ENCODE results near the gene NTM.

Gene NTM

DNA sequence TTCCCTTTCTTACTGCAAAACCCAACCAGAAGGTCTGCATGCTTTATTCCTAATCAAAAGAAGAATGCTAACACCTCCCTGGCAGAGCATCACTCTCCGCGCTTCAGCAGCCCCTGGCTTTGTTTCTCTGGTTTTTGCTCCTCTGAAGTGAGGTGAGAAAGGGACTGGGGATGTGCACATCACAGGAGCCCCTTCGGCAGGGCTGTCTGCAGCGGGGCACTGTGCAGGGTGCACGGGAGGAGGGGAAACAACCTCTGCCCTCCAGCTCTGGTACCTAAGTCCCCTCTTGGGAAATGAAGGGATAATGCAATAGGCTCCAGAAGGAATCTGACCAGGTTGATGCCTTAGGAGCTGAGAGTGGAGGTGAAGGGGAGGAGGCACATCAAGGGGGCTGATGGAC is 312.7 kb downstream of the NTM start:
- H3K4me3 ChIP-seq (ENCODE audit: low read length): no peak overlapping the region
- TF ChIP-seq ZNF274 (IDR thresholded peaks at IDR 0.05; ENCODE audit: low read depth, low read length): no peak

DNA sequence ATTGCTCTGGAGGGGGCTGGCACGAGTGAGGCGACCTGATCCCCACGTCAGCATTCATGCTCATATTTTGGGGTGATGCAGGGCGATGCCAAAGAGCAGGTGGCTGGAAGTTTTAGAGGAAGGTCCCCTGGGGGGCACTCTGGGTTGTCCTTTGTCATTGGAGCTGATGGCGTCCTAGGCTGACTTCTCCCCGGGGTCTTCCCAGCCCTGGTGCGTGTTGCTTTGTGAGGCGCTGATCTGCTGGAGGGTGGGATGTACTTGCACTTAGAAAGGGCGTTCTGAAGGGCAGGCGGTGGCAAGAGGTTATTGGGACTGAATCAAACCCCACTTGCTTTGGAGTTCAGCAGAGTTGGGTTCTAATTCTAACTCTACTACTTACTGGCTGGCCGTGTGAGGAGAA is 313.3 kb downstream of the NTM start:
- H3K4me3 ChIP-seq (ENCODE audit: low read length): no peak overlapping the region
- no peak for TF ChIP-seq ZNF274 (IDR thresholded peaks at IDR 0.05; ENCODE audit: low read depth, low read length)

DNA sequence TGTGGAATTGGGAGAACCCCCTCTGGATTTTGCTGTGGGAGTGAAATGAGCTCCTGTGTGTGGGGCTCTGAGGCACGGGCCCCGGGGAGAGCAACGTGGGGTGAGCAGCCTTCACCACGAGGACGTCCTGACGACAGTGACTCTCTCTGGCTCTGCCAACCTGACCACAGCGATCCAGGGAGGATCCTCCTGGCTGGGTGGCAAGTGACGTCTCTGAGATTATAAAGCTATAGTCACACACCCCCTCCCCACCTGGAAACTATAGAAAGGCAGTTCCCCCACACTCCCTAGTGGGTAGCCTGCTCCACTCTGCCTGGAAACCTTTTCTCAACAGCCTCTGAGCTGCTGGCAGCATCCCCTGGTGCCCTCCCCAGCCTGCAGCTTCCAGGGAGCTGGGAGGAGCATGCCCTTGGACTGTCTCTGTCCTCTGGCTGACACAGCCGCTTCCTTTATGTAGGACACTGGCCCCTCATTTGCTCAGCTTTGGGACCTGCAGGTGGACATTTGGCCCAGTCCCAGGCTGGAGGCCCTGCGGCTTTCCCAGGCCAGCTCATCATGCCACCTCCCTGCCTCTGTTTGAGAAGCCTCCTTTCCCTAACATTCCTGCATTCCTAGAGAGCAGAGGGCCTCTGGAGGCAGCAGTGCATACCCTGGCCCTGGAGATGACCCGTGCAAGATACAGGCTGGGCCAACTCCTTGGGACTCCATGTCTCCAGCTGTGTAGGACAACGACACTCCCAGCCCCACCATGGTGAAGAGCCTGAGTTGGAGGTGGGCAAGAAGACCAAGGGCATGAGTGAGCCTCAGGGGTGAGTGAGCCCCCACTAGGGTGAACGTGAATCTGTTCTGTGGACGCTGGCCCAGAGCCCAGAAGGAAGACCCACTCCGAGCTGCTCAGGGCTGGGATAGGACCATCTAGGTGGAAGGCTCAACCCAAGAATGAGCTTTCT is 314.0 kb downstream of the NTM start:
- no peak overlapping the region for H3K4me3 ChIP-seq (ENCODE audit: low read length)
- no peak for TF ChIP-seq ZNF274 (IDR thresholded peaks at IDR 0.05; ENCODE audit: low read depth, low read length)

DNA sequence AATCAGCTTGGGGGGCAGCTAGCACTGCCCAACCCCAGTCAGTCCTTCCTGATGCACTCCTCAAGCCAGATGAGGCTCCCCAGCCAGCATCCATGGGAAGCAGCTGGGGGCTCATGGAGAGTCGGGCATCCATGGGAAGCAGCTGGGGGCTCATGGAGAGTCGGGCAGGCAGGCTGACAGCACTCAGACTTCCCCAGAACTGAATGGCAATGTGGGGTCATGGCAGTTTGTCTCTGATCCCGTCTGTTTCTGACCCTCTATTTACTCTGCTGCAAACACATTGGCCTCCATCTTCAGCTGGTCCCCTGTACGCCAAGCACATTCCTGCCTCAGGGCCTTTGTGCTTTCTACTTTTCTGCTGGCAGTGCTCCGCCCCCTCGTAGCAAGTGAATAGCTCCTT is 314.8 kb downstream of the NTM start:
- no peak overlapping the region for H3K4me3 ChIP-seq (ENCODE audit: low read length)
- TF ChIP-seq ZNF274 (IDR thresholded peaks at IDR 0.05; ENCODE audit: low read depth, low read length): no peak

DNA sequence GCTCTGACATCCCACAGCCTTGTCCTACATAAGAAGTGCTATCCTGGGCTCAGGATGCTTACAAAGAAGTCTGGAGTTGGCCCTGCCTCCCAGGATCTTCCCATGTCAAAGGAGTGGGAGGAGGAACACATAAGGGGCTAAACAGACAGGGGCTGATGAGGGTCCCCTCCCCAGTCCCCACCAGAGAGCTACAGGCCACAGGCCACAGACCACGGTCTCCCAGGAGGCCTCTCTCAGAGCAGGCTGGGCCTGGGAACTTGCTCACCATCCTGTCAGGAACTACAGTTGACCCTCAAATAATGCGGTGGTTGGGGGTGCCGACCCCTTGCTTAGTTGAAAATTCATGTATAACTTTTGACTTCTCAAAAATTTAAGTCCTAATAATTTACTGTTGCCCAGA is 315.5 kb downstream of the NTM start:
- TF ChIP-seq ZNF274 (IDR thresholded peaks at IDR 0.05; ENCODE audit: low read depth, low read length): no peak

DNA sequence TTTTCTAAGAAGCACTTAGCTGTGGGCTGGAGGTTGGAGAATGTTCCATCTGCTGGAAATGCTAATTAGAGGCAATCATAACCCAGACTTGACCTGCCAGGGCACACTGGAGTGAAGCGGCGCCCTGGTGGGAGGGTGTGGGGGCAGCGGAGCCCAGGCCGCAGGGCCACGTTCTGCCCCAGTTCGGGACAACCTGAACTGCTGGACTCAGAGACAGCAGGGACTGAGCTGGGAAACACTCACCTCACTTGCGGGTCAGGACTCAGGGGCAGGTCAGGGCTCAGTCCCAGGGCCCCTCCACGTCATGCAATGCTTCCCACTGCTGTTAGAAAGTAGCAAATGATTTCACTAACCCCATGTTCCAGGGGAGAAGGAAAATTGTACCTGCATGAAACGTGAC is 316.4 kb downstream of the NTM start:
- no peak for TF ChIP-seq ZNF274 (IDR thresholded peaks at IDR 0.05; ENCODE audit: low read depth, low read length)
- no peak overlapping the region for H3K4me3 ChIP-seq (ENCODE audit: low read length)

More for the DNA sequence above, 315.5 kb downstream of the NTM start:
- no peak overlapping the region for H3K4me3 ChIP-seq (ENCODE audit: low read length)

DNA sequence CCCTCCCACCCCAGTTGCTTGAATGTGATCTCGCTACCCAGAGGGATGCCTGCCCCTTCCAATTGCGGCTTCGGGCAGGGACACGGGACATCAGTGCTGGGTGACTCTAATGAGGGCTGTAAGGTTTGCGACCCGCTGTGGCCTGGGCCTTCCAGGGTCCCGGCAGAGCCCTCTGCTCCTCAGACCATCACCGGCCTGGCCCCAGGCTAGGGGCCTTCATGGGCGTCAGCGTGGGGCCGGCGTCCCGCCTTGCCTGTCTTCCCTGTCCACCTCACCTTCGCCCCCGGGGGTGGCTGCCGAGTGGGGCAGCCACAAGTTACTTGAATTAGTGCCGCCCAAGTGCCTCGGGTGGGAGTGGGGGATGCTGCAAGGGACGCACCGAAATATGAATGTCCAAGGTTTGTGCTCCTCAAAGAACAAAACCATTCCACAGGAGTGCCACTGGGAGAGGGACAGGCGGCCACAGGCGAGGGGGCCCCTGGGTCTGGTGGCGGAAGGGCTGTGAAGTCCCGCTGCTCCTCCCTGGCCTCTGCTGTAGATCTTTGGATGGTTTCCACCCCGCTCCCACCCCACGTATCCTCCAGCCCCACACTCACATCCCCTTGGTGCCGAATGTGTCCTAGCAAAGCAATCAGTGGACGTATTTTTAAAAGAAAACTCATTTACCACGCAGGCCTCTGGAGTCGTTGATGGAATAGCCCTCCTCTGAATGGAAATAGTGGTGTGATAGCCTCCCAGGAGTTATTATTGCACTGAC is 317.1 kb downstream of the NTM start:
- no peak for TF ChIP-seq ZNF274 (IDR thresholded peaks at IDR 0.05; ENCODE audit: low read depth, low read length)
- no peak overlapping the region for H3K4me3 ChIP-seq (ENCODE audit: low read length)

DNA sequence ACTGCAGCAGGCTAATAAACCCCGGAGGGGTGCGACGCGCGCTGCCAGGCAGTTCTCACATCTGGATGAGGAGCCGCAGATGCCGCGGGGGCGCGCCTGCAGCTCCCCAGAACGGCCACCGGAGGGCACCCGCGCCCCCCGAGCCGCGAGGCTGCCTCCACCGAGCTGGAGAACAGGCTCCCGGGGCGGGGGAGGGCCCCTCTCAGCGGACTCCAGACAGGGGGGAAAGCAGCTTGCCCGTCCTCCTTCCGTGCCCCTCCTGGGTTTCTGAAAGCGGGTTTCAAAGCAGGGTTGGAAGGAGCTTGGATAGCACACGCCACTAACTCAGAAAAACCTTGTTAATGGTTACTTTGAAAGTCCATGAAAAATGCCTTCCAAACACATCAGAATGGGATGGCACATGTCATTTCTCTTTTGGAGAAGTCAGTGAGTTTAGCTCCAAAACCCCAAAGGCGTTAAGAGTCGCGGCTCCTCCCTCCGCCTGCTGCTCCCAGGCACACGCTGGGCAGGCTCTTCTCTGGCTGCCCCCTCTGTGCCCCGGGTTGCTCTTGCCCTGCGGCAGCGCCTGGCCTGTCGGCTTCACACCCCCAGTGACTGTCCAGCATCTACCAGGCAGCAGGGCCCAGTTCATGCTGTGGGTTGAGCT is 317.8 kb downstream of the NTM start:
- no peak overlapping the region for H3K4me3 ChIP-seq (ENCODE audit: low read length)
- no peak for TF ChIP-seq ZNF274 (IDR thresholded peaks at IDR 0.05; ENCODE audit: low read depth, low read length)

DNA sequence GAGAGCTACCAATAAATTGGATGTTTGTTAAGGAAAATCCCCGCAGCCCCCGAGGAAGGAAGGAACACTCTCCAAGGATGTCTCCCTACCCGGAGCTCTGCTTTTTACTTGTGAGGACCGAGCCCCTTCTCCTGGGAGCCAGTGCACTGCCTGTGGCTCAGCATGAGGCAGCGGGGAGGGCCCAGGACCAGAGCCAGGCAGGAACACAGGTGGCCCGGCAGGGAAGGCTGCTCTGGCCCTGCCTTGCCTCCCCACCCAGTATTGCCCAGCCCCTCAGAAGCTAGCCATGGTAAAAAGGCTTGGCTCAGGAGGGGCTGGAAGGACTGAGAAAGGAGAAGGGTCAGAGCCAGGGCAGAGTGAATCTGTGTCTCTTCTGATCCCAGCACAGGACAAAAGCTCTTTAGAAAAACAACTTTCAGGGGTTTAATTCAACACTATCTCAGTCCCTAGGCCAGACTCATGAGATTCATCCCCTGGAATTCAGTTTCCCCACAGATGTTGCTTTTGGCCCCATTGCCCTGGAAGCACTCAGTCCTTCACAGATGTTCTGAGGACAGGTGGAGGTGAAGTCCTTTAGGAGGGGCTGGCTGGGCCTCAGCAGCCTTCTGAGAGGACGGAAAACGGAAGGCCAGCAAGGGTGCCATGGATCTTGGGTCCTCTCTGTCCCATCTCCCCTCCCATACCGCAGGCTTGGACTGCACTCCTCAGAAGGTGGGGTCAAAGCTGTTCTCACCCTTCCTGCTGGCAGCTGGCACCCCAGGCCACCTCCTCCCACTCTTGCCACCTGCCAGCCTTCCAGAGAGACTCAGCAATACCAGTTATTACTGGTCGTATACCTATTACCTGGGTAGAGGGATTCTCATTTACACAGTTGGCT is 318.9 kb downstream of the NTM start:
- TF ChIP-seq ZNF274 (IDR thresholded peaks at IDR 0.05; ENCODE audit: low read depth, low read length): no peak
- H3K4me3 ChIP-seq (ENCODE audit: low read length): no peak overlapping the region

DNA sequence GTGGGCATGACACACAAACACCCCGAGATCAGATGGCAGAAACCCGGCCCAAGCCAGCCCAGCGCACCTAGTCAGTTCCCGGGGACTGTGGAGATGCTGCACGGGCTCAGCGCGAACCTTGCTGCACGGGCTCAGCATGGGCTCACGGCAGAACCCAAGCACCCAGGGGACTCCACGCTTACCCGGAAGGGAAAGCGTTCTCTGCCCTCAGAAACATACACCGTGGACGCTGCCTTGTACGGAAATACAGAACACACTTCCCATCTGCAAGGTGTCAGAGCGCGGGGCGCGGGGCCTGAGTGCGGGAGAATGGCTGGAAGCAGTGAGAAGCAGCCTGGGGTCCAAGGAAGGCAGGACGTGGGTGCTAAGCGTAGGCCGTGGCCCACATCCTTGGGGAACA is 319.9 kb downstream of the NTM start:
- no peak overlapping the region for H3K4me3 ChIP-seq (ENCODE audit: low read length)
- TF ChIP-seq ZNF274 (IDR thresholded peaks at IDR 0.05; ENCODE audit: low read depth, low read length): no peak

DNA sequence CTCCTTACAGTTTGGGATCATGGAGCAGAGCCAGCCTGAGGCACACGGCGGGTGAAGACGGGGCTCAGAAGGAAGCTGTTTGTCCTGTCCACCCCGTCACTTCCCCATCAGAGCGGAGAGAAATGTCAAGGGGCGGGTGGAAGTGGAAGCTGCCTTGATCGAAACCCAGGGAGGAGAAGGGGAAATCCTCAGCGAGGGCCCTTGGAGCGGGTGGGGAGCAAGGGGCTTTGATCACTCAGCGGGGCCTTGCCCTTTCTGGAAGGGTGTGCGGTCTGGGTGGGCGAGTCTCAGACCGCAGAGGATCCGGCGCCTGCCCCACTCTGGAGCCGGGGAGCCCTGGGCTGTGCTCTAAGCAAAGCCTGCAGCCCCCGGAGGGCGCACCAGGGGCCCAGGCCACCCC is 320.4 kb downstream of the NTM start:
- H3K4me3 ChIP-seq (ENCODE audit: low read length): no peak overlapping the region
- no peak for TF ChIP-seq ZNF274 (IDR thresholded peaks at IDR 0.05; ENCODE audit: low read depth, low read length)

DNA sequence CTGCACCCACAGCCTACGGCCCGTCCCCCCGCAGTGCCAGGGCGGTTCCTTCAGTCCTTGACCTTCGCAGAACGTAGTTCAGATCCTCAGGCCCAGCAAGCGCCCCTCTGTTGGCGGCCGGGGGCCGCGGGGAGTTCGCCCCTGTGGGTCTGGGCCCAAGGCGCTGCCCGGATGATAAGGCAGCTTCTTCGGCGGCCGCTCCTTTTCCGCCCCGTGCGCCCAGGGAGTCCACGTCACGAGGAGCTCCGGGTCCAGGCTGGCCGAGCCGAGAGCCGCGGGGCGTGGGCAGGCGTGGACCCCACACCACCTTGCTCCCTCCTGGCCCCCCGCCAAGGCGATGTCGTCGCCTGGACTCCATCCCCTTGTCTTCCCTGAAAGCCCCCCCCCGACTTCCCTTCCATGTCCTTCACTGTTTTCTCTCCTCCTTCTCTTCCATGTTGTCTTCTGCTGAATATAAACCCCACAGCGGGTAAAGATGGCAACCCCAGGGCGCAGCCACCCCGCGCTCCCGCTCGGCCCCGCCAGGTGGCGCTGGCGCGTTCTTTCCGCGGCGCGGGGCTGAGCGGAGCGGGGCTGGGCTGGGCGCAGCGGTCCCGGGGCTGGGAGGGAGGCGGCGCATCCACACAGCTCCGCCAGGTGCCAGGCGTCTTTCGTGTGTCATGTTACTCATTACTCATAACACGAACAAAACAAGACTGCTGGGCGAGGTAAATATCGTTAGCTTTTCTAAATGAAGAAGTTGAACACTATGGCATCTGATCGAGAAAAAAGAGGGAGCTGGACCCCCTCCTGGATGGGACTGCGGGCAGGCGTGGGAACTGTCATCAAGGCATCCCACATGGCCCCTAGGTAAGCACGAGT is 321.0 kb downstream of the NTM start:
- TF ChIP-seq ZNF274 (IDR thresholded peaks at IDR 0.05; ENCODE audit: low read depth, low read length): no peak
- no peak overlapping the region for H3K4me3 ChIP-seq (ENCODE audit: low read length)

DNA sequence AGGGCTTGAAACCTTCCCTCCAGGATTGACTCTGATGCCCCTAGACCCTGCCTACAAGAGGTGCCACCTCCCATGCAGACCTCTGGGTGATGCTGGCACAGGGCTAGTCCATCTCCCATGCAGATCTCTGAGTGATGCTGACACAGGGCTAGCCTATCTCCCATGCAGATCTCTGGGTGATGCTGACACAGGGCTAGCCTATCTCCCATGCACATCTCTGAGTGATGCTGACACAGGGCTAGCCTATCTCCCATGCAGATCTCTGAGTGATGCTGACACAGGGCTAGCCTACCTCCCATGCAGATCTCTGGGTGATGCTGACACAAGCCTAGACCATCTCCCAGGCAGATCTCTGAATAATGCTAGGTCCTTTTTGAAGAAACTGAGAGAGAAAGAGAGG is 321.7 kb downstream of the NTM start:
- no peak overlapping the region for H3K4me3 ChIP-seq (ENCODE audit: low read length)
- no peak for TF ChIP-seq ZNF274 (IDR thresholded peaks at IDR 0.05; ENCODE audit: low read depth, low read length)
